Kidney (tissue), 14 donors: ENCODE measurements around the gene TAX1BP1. TPM values are rescaled to one million over a fixed set of nuclear protein-coding genes. Genes with fewer than 3 reads are reported as not detected.

ENCODE experiments used
- DNase-seq, 5 donors: peaks; one replicate each; pipeline ENCODE4 v3.0.0-alpha.2; 2013 to 2020
- FAIRE-seq: peaks from 2 replicates; lab custom pipeline; 2012; peaks lifted over from hg19 to GRCh38; lab: Jason Lieb, UNC
- H3K27ac ChIP-seq, 2 donors: one replicate each; pipeline ENCODE4 v1.7.0; 2013; ENCODE audit warnings: low read depth in 2 of 2, low read length in 2 of 2, inconsistent platforms in 1 of 2
- H3K27me3 ChIP-seq: one replicate; pipeline ENCODE4 v1.7.1; 2013; ENCODE audit warnings: low read length, inconsistent platforms; ENCODE audit not compliant: control insufficient read depth, insufficient read depth
- H3K36me3 ChIP-seq, 3 donors: one replicate each; pipeline versions ENCODE4 v1.7.0 to v1.7.1; 2013; ENCODE audit warnings: low read length in 3 of 3, control low read depth in 1 of 3, inconsistent platforms in 1 of 3; ENCODE audit not compliant: insufficient read depth in 3 of 3, control insufficient read depth in 2 of 3
- H3K4me1 ChIP-seq, 3 donors: one replicate each; pipeline versions ENCODE4 v1.7.0 to v1.7.1; 2013; ENCODE audit warnings: low read length in 3 of 3, inconsistent platforms in 1 of 3, low read depth in 1 of 3; ENCODE audit not compliant: control insufficient read depth in 2 of 3, insufficient read depth in 2 of 3
- H3K4me3 ChIP-seq, 3 donors: one replicate each; pipeline versions ENCODE4 v1.7.0 to v1.8.1; 2013; ENCODE audit warnings: low read length in 3 of 3, control low read depth in 1 of 3, inconsistent platforms in 1 of 3
- H3K9ac ChIP-seq, 3 donors: one replicate each; pipeline versions ENCODE4 v1.7.0 to v1.7.1; 2013; ENCODE audit warnings: low read length in 3 of 3, control low read depth in 1 of 3, inconsistent platforms in 1 of 3
- H3K9me3 ChIP-seq, 3 donors: one replicate each; pipeline versions ENCODE4 v1.7.0 to v1.7.1; 2013; ENCODE audit warnings: low read length in 3 of 3, control low read depth in 1 of 3, inconsistent platforms in 1 of 3; ENCODE audit not compliant: control insufficient read depth in 2 of 3, insufficient read depth in 1 of 3
- CTCF ChIP-seq: IDR thresholded peaks from 3 replicates; pipeline ENCODE4 v1.5.1; 2012; ENCODE audit warnings: mild to moderate bottlenecking, moderate library complexity, borderline replicate concordance; ENCODE audit not compliant: insufficient read depth; ENCODE audit errors: extremely low read depth
- intact Hi-C: fragments of 100-400 bp; cut with DNase I; formaldehyde crosslinking; loops from one replicate; pipeline ENCODE4 v1.11.1; 2022
- polyA plus RNA-seq: library from polyadenylated mRNA; stranded (reverse); fragments of 350-450 nt; fragmentation: Illumina TruSeq; extraction: RNeasy Lipid Tissue Mini Kit (QIAGEN cat#74804); gene quantifications from one replicate; pipeline ENCODE4 v1.2.3, GENCODE V29; 2014; ENCODE audit warnings: low read depth, low replicate concordance; ENCODE audit not compliant: insufficient read depth
- total RNA-seq: library from RNA; stranded (reverse); fragmentation: NEBNext Ultra II Directional; extraction: Animal tissue kit (Norgen Biotek cat#: 25700); gene quantifications from one replicate; pipeline ENCODE4 v1.2.1, GENCODE V29; 2021
- donor health status: control.
- donor health status: control.
- donor health status: control.
- donor health status: control.
- donor health status: control.
- donor health status: DM: yes; HTN: yes; CAD: no.
- donor health status: Normal renal cell carcinoma (clear cell type).

Gene TAX1BP1
- total and polyA plus RNA-seq, 2 donors from 2014 or later, result 88.4 to 113 TPM

GRCh38 chr7:27860800-27861199, 120.8 kb downstream of the TAX1BP1 start:
- Histone ChIP-seq H3K27ac (no peak overlapping the region), H3K27me3 (no peaks in the 10 kb centered on the region), H3K4me3 (no peak overlapping the region), H3K4me1 (no peaks in the 10 kb centered on the region), H3K9me3 (no peaks in the 10 kb centered on the region), H3K9ac (no peak overlapping the region), H3K36me3 (no peaks in the 10 kb centered on the region)
- no peak for DNase-seq
- intact Hi-C loops, result no loop called here
- no peak for TF ChIP-seq CTCF
- FAIRE-seq, result no peak

- no peaks in the 10 kb centered on the region for H3K27me3 ChIP-seq
- DNase-seq (no peak), FAIRE-seq (no peak)
- no peak overlapping the region for H3K27ac ChIP-seq
- H3K4me3 ChIP-seq, result no peak overlapping the region
- no peaks in the 10 kb centered on the region for H3K36me3 ChIP-seq
- H3K4me1 ChIP-seq, result no peaks in the 10 kb centered on the region
- H3K9ac ChIP-seq, result no peak overlapping the region
- H3K9me3 ChIP-seq, result no peaks in the 10 kb centered on the region
- intact Hi-C loops, result no loop called here
- no peak for TF ChIP-seq CTCF
Measured at GRCh38 chr7:27861747-27862146, 121.8 kb downstream of the TAX1BP1 start.

- Histone ChIP-seq H3K4me3 (no peak overlapping the region), H3K9ac (no peak overlapping the region), H3K27ac (no peak overlapping the region), H3K9me3 (no peaks in the 10 kb centered on the region), H3K36me3 (no peaks in the 10 kb centered on the region), H3K4me1 (no peaks in the 10 kb centered on the region), H3K27me3 (no peaks in the 10 kb centered on the region)
- intact Hi-C loops, result no loop called here
- no peak for FAIRE-seq
- DNase-seq, result peak in 2 of 5 donors; percentile 26 to 35
- no peak for TF ChIP-seq CTCF
Measured at GRCh38 chr7:27863880-27864279, 123.9 kb downstream of the TAX1BP1 start.

GRCh38 chr7:27866256-27866655, 126.3 kb downstream of the TAX1BP1 start:
- no peak for FAIRE-seq
- H3K36me3 ChIP-seq, result no peaks in the 10 kb centered on the region
- intact Hi-C loops, result no loop called here
- no peak overlapping the region for H3K4me3 ChIP-seq
- no peak for DNase-seq
- no peaks in the 10 kb centered on the region for H3K27me3 ChIP-seq
- TF ChIP-seq CTCF, result no peak
- no peak overlapping the region for H3K9ac ChIP-seq
- no peak overlapping the region for H3K27ac ChIP-seq
- no peaks in the 10 kb centered on the region for H3K9me3 ChIP-seq
- H3K4me1 ChIP-seq, result no peaks in the 10 kb centered on the region
